Heart left ventricle (tissue), 16 donors: ENCODE data around the gene SND1. TPM values are rescaled to one million over a fixed set of nuclear protein-coding genes. Genes with fewer than 3 reads are reported as not detected.

ENCODE experiments used
- ATAC-seq, 4 donors: fragments of 200-7000 bp; cut with Tn5 transposase; one replicate each; pipeline ENCODE4 v1.9.1; 2020 to 2022; ENCODE audit warnings: moderate library complexity in 4 of 4, mild to moderate bottlenecking in 3 of 4, moderate number of reproducible peaks in 1 of 4
- DNase-seq, 5 donors: peaks; one replicate each; pipeline ENCODE4 v3.0.0-alpha.2; 2020
- H3K27ac ChIP-seq, 12 donors: fragments of 200-600 bp; sonication (generic) in 4 of 12; one replicate each; pipeline versions ENCODE4 v1.5.0 to v1.8.0; 2016 to 2022; ENCODE audit warnings: mild to moderate bottlenecking in 2 of 12
- H3K27me3 ChIP-seq, 9 donors: fragments of 200-600 bp; sonication (generic) in 2 of 9; one replicate each; pipeline versions ENCODE4 v1.5.1 to v1.8.0; 2016 to 2022; ENCODE audit warnings: mild to moderate bottlenecking in 3 of 9
- H3K36me3 ChIP-seq, 9 donors: fragments of 200-600 bp; sonication (generic) in 2 of 9; one replicate each; pipeline versions ENCODE4 v1.5.0 to v1.8.0; 2018 to 2022; ENCODE audit warnings: mild to moderate bottlenecking in 2 of 9
- H3K4me1 ChIP-seq, 12 donors: fragments of 200-600 bp; sonication (generic) in 4 of 12; one replicate each; pipeline versions ENCODE4 v1.5.0 to v1.8.0; 2016 to 2022; ENCODE audit warnings: mild to moderate bottlenecking in 3 of 12
- H3K4me3 ChIP-seq, 12 donors: fragments of 200-600 bp; sonication (generic) in 4 of 12; one replicate each; pipeline versions ENCODE4 v1.5.0 to v1.8.0; 2017 to 2022; ENCODE audit warnings: mild to moderate bottlenecking in 9 of 12, moderate library complexity in 4 of 12
- H3K9me3 ChIP-seq, 12 donors: fragments of 200-600 bp; sonication (generic) in 4 of 12; one replicate each; pipeline versions ENCODE4 v1.5.0 to v1.8.0; 2016 to 2022; ENCODE audit warnings: mild to moderate bottlenecking in 1 of 12
- POLR2A ChIP-seq, 2 donors: fragments of 450-650 bp; IDR thresholded peaks; one replicate each; pipeline ENCODE4 v1.6.1; 2017; ENCODE audit warnings: antibody characterized with exemption in 2 of 2, mild to moderate bottlenecking in 2 of 2, moderate library complexity in 2 of 2
- WGBS, 4 donors: extraction: QIAGEN DNeasy Blood & Tissue Kit in 2 of 4; methylation state at CpG; one replicate each; pipeline versions ENCODE4 v1.1.5 to v1.1.7; 2013 to 2018; 5-methylcytosine and 5-hydroxymethylcytosine counted together
- intact Hi-C, 10 donors: fragments of 100-400 bp; cut with DNase I; formaldehyde crosslinking; loops; one replicate each; pipeline versions ENCODE4 v1.11.1 to v1.14.2; 2022
- polyA plus RNA-seq, 2 donors: library from polyadenylated mRNA; stranded (reverse); fragments of 200-250 nt; gene quantifications; one replicate each; pipeline ENCODE4 v1.2.3, GENCODE V29; 2013
- total RNA-seq, 9 donors: library from RNA; depleted of rRNA in 2 of 9; stranded (reverse); fragments of >200 nt in 2 of 9; fragmentation: NEBNext Ultra II Directional in 3 of 9; extraction: Animal tissue kit (Norgen Biotek cat#: 25700) in 3 of 9; gene quantifications; one replicate each; pipeline versions ENCODE4 v1.1.0 to v1.2.4, GENCODE V29; 2016 to 2023
- TF ChIP-seq, protein P1 (sequence below), 12 donors: fragments of 200-600 bp; sonication (generic) in 4 of 12; IDR thresholded peaks; one replicate each; pipeline versions ENCODE4 v1.5.0 to v1.8.0; 2018 to 2022; ENCODE audit warnings: antibody characterized with exemption in 12 of 12, mild to moderate bottlenecking in 5 of 12
- donor health status: ischemic (EF 13 %, LVEDD 7.1; RV severe dilation, severe dysfunction).
- donor health status: healthy with polysubstance abuse.
- donor health status: DM: no; HTN: yes; CAD: no.
- donor health status: DM: no; HTN: no; CAD: no.
- donor health status: ischemic (EF 25% LVEDD 6.9; RV normal size, moderate dysfunction).
- donor health status: ischemic (EF 25% LVEDD 5.7; RV mildly dilated, moderate dysfunction).
- donor health status: healthy.
- donor health status: DM: yes; HTN: yes; CAD: no.
- donor health status: ischemic (EF 35%, LVEDD 5.7; RV mildly dilated, moderate dysfunction).
- donor health status: nonischemic (EF 11% LVEDD 7.7; RV severe dilation, severe dysfunction).
- donor health status: DM: yes; HTN: yes; CAD: no.
- donor health status: PGD.
- donor health status: ischemic (EF 29% LVEDD 5.4; RV normal size, mild dysfunction).
- donor health status: nonischemic (EF 23%, LVEDD 6.1; RV moderate dilation, normal function).

SND1 gene
- total and polyA plus RNA-seq, 11 donors: 45.6 to 115 (median 76.3) TPM

DNA sequence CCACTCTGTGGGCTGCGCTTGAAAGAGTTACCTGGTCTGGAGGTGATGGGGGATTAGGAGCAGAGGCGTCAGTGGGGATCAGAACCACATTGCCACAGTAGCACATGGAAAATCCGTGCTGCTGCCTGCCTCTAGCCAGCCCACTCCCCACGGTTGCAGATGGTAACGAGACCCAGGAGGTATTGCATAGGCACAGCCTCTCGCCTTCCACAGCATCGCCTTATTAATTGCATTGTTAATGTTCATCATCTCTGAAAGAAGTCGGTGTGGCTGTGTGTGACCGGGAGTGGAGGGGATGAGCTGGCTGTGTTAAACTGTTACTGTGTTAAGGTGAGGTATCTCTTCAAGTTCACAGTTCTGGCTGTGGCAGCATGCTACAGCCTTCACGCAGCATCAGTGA is 414.4 kb downstream of the SND1 start:
- no peak overlapping the region for H3K4me3 ChIP-seq
- H3K4me1 ChIP-seq: no peaks in the 10 kb centered on the region
- intact Hi-C loops: no loop called here
- no peak for TF ChIP-seq POLR2A (IDR thresholded peaks at IDR 0.05)
- TF ChIP-seq, protein P1, sequence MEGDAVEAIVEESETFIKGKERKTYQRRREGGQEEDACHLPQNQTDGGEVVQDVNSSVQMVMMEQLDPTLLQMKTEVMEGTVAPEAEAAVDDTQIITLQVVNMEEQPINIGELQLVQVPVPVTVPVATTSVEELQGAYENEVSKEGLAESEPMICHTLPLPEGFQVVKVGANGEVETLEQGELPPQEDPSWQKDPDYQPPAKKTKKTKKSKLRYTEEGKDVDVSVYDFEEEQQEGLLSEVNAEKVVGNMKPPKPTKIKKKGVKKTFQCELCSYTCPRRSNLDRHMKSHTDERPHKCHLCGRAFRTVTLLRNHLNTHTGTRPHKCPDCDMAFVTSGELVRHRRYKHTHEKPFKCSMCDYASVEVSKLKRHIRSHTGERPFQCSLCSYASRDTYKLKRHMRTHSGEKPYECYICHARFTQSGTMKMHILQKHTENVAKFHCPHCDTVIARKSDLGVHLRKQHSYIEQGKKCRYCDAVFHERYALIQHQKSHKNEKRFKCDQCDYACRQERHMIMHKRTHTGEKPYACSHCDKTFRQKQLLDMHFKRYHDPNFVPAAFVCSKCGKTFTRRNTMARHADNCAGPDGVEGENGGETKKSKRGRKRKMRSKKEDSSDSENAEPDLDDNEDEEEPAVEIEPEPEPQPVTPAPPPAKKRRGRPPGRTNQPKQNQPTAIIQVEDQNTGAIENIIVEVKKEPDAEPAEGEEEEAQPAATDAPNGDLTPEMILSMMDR (IDR thresholded peaks at IDR 0.05): no peak
- no peaks in the 10 kb centered on the region for H3K9me3 ChIP-seq
- DNase-seq (no peak), ATAC-seq (no peak)
- H3K27me3 ChIP-seq: no peaks in the 10 kb centered on the region
- H3K36me3 ChIP-seq: peaks cover 0 to 3% (median 0%) of the 10 kb centered on the region in 9 donors
- 95 to 99% (median 96%) methylated on average over 10 of the region's 10 CpGs for WGBS, 4 donors
- H3K27ac ChIP-seq: no peak overlapping the region

DNA sequence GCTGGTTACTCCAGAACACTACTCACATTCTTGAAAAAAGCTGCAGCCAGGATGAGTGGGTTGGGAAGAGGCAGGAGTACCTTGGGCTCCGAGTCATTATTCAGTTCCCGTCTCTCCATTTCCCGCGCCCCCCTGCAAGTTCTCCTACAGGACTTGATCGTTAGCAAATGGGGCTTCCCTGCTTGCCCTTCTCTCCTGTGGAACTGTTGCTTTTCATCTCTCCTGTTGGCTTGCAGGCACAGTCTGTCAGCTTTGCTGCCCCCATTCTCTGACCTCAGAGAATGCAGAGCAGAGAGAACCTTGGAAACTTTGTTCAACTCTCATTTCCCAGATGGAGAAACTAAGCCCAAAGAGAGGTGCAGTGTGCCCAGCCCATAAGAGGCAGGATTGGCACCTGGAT is 414.9 kb downstream of the SND1 start:
- TF ChIP-seq, protein P1 (IDR thresholded peaks at IDR 0.05): no peak
- no peak for TF ChIP-seq POLR2A (IDR thresholded peaks at IDR 0.05)
- Histone ChIP-seq H3K27me3 (no peaks in the 10 kb centered on the region), H3K9me3 (no peaks in the 10 kb centered on the region), H3K27ac (no peak overlapping the region), H3K36me3 (peaks cover 0 to 3% (median 0%) of the 10 kb centered on the region in 9 donors), H3K4me3 (no peak overlapping the region), H3K4me1 (no peaks in the 10 kb centered on the region)
- ATAC-seq: no peak
- 69 to 77% (median 73%) methylated on average over 5 of the region's 5 CpGs for WGBS, 4 donors
- intact Hi-C loops: no loop called here
- DNase-seq: no peak

DNA sequence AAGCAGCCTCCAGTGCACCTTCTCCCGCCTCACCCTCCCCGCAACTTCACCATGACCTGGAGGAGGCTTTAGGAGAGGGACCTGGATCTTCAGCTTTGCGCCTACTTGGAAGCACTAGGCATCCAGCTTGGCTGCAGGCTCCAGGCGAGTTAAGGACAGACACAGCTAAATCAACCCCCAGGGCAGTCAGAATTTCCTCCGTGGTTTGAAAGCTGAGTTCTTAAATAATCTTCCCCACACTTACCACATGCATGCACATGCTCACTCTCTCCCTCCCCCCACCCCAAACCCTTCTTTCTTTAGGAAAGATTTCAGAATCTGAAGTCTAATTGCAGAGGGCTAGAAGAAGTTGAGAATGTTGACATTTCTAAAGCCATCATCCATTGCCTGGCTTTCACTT is 416.0 kb downstream of the SND1 start:
- 90% methylated on average over 5 of the region's 5 CpGs for WGBS, 4 donors
- intact Hi-C loops: no loop called here
- Histone ChIP-seq H3K36me3 (peaks cover 0 to 3% (median 0%) of the 10 kb centered on the region in 9 donors), H3K4me1 (no peaks in the 10 kb centered on the region), H3K27me3 (no peaks in the 10 kb centered on the region), H3K9me3 (no peaks in the 10 kb centered on the region), H3K4me3 (no peak overlapping the region), H3K27ac (no peak overlapping the region)
- no peak for DNase-seq
- no peak for ATAC-seq
- TF ChIP-seq, protein P1 (IDR thresholded peaks at IDR 0.05): no peak
- TF ChIP-seq POLR2A (IDR thresholded peaks at IDR 0.05): no peak

DNA sequence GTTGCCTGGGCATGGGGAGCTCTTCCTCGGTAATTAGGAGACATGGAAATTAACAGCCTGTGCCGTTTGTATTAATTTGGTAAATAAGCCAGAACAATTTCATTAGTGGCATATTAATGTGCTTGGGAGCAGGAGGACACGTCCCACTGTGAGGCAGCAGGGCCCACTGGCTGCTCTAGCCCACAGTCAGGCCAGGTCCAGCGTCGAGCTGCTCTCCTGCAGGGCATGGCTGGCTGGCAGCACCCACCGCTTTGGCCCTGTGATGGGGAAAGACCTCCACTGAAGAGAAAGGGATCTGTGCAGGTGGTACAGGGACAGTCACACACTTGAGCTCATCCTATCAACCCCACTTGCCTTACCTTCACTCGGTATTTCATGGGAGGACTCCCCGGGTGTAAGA is 416.8 kb downstream of the SND1 start:
- Histone ChIP-seq H3K27ac (no peak overlapping the region), H3K4me1 (no peaks in the 10 kb centered on the region), H3K9me3 (no peaks in the 10 kb centered on the region), H3K27me3 (no peaks in the 10 kb centered on the region), H3K36me3 (peaks cover 0 to 3% (median 0%) of the 10 kb centered on the region in 9 donors), H3K4me3 (no peak overlapping the region)
- intact Hi-C loops: no loop called here
- DNase-seq (no peak), ATAC-seq (no peak)
- TF ChIP-seq, protein P1 (IDR thresholded peaks at IDR 0.05): no peak
- no peak for TF ChIP-seq POLR2A (IDR thresholded peaks at IDR 0.05)
- WGBS, 4 donors: 95 to 97% (median 96%) methylated on average over 8 of the region's 8 CpGs
